Stimulated activated CD8-positive, alpha-beta memory T cell treated with anti-CD3 and anti-CD28 coated beads, Interleukin-12 subunit alpha, Interleukin-12 subunit beta, amount 100 ng/mL, for 4 hours (primary cell): ENCODE results near the gene SOCS6.
"Not testable (repeated sequence)": the region's sequence is repeated elsewhere in the genome, so short reads cannot be mapped to it uniquely, and the experiment has no call there.

Experiments used
- DNase-seq: peaks from one replicate; pipeline ENCODE4 v3.0.0-alpha.2; 2020; ENCODE audit warnings: low read depth

Gene SOCS6

DNA sequence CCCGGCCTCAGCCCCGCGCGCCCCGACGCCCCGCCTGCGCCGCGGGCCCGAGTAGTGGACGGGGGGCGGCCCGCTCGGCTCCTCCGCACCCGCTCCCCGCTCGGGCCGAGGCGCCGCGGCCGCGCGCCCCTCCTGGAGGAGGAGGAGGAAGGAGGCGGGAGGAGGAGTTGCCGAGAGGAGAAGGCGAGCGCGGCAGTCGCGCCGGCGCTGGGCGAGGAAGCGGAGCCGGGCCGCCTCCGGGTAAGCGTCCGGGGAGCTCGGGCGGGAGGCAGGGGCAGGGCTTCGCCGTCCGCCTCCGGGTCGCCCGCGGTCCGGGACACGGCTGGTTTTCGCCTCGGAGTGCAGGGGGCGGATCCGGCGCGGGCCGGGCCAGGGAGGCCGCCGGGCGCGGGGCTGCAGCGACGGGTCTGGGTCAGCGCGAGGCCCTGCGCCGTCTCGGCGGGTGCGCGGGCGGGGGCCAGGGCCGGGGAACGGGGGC, at the start of gene SOCS6:
SOCS6 (plus strand) TSS at position 195 of the 478 bp plus-strand sequence. CDS start 35,624 bp downstream, outside the sequence.
- no peak for DNase-seq

GRCh38 chr18:70243131-70243929, 45.5 kb upstream of the SOCS6 start:
- no peak for DNase-seq

- no peak for DNase-seq
These were observed 42.8 kb upstream of the SOCS6 start for GRCh38 chr18:70246061-70246466.

DNA sequence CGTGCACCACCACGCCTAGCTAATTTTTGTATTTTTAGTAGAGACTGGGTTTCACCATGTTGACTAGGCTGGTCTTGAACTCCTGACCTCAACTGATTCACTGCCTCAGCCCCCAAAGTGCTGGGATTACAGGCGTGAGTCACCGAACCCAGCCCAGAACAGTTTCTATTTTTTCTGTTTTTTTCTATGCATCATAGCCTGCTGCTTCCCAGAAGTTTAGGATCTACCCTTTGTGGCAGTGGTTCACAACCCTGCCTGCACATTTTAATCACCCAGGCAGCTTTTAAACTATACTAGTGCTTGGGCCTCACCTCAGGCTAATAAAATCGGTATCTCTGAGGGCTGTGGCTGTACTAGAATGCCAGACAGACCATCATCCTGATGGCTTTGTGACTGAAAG, 39.7 kb upstream of the SOCS6 start:
- no peak for DNase-seq

DNA sequence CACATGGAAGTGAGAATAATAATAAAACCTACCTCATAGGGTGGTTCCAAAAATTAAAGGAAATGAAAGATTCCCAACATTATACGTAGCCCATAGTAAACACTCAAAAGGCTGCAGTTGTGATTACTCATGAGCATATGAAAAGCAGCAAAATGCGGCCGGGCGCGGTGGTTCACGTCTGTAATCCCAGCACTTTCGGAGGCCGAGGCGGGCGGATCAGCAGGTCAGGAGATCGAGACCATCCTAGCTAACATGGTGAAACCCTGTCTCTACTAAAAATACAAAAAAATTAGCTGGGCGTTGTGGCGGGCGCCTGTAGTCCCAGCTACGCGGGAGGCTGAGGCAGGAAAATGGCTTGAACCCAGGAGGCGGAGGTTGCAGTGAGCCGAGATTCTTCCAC, 39.0 kb upstream of the SOCS6 start:
- DNase-seq, result not testable (repeated sequence)

GRCh38 chr18:70250781-70251180, 38.1 kb upstream of the SOCS6 start:
- no peak for DNase-seq

GRCh38 chr18:70256184-70256583, 32.7 kb upstream of the SOCS6 start:
- DNase-seq, result no peak

DNA sequence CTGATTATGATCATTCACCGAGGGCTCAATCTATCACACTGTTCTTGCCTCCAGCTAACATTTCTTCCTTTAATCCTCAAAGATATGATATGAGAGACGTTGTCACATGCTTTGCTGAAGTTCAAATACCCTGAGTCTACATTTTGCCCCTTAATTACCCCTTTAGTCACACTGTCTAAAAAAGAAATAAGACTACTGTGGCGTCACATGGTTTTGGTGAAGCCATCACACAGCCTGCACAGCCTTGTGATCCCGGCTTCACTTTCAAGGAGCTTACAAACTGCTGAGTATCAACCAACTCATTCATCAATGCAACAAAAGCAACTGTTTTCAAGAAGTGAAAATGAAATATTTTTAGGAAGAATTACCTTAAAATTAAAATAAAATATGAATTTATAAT, 31.9 kb upstream of the SOCS6 start:
- DNase-seq, result no peak

DNA sequence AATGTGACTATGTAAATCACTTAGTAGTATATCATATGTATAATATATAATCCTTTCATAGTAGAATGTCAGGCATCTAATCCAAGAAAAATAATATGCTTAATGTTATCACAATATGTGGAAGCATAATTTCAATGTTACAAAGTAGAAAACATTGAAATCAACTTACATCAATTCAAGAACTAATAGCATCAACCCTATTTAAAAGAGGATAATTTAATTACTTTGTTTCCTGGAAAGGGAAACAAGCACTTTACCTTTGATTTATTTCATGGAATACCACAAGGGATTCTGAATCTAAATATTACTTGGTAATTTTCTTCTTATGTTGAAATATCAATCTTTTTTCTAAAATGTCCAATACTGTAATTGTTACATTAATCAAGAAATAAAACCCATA, 30.6 kb upstream of the SOCS6 start:
- DNase-seq, result no peak

DNA sequence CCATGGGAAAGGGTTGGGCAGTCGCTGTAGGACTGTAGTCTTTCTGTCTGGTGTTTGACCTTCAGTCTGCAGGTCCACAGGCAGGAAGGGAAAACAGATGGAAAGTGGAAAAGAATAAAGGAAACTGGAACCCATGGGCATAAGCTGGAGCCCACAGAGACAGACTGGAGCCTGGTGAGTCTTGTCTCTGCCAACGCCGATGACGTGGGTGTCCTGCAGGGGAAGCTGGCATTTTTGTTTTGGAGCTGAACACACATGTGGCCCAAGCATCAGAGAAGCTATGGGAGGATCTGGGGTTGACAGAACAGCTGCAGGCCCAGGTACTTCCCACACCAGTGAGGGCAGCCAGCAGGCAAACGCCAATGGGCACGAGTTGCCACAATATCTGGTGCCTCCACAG, 28.2 kb upstream of the SOCS6 start:
- no peak for DNase-seq

DNA sequence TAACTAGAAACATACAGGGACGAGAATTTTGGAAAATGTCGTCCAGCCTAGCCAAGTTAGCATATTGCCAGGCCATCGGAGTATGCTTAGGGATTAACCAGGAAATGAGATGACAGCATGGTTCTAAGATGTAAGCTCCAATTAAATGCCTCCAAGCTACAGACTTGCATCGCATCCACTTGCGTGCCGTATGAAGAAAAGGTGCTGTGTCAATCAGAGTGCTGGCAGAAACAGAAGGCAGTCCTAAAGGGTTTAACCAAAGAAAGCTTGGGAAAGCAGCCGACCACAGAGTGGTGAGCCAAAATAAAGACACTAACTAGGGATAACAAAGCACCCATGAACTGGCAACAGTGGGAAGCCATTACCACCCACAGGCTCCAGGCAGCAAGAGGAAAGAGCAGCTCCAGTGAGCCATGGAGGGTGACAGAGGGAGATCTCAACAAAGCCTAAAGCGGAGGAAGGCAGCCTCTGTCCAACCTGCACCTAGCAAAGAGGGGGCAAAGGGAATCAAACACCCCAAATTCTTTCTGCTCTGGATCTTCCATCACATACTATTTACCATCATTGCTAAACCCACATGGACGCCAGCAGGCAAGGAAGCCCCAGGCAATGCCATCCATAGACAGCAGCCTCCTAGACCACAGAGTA, 27.6 kb upstream of the SOCS6 start:
- DNase-seq, result no peak

DNA sequence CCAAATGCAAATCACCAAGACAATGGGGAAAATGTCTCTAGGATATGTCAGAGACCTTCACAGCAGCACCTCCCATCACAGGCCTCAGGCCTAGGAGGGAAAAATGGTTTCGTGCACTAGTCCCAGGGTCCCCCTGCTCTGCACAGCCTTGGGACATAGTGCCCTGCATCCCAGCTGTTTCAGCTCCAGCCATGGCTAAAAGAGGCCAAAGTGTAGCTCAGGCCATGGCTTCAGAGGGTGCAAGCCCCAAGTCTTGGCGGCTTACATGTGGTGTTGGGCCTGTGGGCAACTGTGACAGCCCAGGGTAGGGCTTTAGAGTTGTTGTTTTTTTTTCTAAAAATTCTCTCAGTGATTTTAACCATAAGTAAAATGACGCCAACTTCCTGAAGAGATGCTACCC, 25.5 kb upstream of the SOCS6 start:
- no peak for DNase-seq

- no peak for DNase-seq
These were observed 17.1 kb upstream of the SOCS6 start for GRCh38 chr18:70271742-70272141.

DNA sequence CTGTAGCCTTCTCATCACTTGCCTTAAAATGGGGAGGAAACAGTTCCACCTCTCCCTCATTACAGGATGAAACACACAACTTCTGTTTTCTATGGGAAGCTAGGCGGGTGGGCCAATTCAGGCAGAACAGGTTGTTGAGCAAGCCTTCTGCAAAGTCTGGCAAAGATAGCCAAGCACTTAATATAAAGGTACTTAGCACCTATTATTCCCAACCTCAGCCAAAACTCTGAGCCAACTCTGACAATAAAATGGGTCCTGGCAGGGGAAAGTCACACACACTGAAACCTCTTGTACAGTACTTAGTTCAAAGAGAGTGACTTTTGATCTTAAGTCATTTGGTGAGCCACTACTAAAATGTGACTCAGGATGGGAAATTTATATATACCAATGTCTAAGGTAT, 15.8 kb upstream of the SOCS6 start:
- no peak for DNase-seq

- DNase-seq, result no peak
These were observed 12.2 kb upstream of the SOCS6 start for GRCh38 chr18:70276416-70277191.

- DNase-seq, result no peak
These were observed 9.4 kb upstream of the SOCS6 start for GRCh38 chr18:70279470-70279869.

- no peak for DNase-seq
These were observed 8.6 kb upstream of the SOCS6 start for GRCh38 chr18:70280007-70280925.

DNA sequence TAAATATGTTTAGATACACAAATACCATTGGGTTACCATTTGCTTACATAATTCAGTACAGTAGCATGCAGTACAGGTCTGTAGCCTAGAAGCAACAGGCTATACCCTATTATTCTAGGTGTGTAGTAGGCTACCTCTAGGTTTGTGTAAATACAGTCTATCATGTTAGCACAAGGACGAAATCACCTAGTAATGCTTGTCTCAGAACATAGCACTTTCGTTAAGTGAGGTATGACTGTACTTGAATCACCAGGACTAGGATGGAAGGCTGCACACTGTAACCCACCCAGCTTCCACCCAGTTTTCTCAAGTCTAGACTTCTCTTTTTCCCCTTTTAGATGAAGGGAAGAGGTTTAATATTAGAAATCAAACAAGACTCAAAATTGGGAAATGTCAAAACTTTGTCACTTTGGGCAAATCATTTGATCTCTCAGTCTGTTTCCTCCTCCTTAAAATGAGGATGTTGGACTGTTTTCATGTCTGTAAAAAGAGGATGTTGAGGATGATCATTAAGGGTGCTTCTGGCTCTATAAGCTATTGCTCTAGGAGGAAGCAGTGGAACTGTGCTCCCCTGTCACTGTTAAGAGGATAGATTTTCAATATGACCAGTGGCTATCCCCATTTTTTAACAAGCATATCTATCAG, 3.7 kb upstream of the SOCS6 start:
- DNase-seq, result no peak

DNA sequence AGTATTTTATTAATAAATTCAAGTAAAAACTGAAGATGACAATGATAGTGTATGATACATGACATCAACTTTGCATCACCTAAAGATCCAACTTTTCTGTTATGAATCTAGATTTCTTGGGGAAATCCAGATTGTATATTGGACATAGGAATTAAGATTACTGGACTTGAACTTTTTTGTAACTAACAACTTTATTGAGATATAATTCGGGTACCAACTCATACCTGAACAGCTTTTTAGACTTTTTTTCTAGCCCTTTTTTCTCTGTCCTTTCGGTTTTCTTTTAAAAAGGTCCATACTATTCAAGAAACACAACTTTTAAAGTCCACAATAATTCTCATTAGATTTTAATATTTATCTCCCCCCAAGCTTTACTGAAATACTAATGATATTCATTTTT, 1.1 kb upstream of the SOCS6 start:
- no peak for DNase-seq

GRCh38 chr18:70288171-70288850, 534 bp upstream of the SOCS6 start:
- DNase-seq, result no peak
